ENCODE measurements around the gene DNER.

Gene DNER

DNA sequence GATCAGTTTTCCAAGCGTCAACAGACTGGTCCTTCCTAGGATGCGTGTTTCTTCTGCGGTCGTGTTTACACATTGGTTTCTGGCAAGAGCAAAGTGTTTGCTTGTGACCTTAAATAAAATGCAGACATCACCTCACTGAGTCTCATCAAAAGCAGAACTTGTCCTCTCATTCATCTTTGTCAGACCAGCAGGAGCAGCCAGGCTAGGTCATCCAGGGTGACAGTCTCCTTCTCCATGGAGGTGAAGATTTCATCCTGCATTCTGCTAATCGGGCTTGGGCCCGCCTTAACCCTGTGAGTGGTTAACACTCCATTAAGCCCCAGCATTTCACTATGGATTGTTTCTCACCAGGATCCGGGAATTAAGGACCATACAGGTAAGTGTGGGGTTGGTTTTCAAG lies 379.0 kb downstream of the DNER start:
- no peak for DNase-seq (ENCODE audit: low spot score)

DNA sequence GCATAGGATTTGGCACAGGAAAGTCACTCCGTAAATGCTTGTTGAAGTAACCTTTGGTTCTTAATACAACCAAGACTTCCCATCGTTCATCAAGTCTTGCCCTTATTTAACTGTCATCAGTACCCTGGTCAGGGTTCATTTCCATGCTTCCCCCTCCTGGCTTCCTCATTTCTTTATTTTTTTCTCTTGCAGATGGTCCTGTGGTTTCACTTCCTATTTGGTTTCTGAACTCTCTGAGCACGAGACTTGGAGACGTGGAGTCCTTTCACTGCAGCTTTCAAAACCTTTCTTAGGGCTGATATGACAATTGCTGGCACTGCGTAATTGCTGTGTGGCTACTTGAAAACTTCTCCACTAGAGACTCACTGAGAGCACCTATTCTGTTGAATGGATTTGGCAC lies 383.4 kb downstream of the DNER start:
- DNase-seq (ENCODE audit: low spot score): no peak

DNA sequence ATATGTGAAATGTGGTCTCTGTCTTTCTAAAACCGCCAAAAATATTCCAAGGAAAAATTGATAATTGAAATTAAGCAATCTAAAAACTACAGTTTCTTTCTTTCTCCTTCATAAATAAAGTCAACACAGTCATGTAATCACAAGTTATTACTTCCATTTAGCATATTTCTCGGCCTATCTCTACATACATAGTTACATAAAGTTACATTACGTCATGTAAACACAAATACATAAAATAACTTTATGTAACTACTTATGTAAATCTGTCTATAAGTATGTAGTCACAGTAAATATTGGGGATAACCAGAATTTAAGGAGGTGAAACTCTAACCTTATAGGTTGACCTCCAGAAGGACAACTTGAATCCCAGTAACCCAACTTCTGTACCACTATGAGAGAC lies 394.8 kb downstream of the DNER start:
- DNase-seq (ENCODE audit: low spot score): no peak

DNA sequence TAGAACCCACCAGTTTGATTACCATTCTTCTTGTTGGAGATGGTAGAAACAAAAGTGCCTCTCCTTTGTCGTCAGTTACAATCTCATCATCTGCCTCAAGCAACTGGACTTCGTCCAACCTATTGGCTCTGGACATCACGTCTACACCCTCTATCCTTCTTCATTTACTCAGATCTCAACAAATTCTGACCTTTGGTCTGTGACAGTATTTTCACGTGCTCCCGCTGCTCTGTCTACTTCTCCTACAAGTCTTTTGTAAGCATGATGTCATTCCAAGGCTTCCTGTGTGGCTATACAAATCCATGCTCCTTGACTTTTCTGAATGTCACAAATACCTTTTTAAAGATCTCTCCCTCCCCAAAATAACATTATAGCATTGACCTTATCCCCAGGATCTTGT lies 400.2 kb downstream of the DNER start:
- DNase-seq (ENCODE audit: low spot score): no peak

DNA sequence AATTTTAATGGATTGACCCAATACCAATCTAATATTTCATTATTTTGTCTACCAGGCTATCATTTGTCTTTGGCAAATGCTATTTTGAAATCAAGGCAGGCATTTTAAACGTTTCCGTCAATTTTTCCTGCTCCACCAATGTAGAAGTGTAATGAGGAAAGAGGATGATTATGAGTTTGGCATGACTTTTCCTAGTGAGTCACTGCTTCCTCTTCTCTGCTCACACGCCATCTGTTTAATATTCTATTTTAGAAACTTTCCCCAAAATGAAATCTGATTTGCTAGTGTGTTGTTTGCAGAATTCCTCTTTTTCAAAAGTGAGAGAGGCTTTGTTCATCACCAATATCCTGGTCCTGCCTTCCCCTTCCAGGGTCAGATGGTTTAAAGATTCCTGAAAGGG lies 400.8 kb downstream of the DNER start:
- DNase-seq (ENCODE audit: low spot score): no peak
